Activated CD8-positive, alpha-beta memory T cell treated with anti-CD3 and anti-CD28 coated beads, Interleukin-2, amount 50 U/mL, for 24 hours (primary cell): ENCODE data around the gene KCNA2.

Experiments used
- DNase-seq: peaks from one replicate; pipeline ENCODE4 v3.0.0-alpha.2; 2020; ENCODE audit errors: extremely low read depth

The KCNA2 gene

DNA sequence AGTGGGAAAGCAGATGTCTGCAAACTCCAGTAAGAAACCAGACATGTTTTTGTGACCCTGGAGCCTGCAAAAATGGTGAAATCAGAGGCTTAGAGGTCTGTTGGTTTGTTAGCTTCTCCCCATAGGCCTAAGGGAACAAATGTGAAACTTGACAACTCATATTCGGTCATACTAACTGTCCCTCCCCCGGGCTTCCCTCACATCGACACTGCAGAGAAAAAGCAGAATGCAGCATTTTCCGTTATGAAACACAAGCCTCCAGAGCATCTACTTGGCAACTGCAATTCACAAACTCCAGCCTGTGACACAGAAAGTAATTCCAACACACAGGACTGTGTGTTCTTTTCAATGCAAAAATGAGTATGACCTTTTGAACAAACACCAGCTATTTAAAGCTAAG lies 3.7 kb downstream of the KCNA2 start:
- DNase-seq = no peak

DNA sequence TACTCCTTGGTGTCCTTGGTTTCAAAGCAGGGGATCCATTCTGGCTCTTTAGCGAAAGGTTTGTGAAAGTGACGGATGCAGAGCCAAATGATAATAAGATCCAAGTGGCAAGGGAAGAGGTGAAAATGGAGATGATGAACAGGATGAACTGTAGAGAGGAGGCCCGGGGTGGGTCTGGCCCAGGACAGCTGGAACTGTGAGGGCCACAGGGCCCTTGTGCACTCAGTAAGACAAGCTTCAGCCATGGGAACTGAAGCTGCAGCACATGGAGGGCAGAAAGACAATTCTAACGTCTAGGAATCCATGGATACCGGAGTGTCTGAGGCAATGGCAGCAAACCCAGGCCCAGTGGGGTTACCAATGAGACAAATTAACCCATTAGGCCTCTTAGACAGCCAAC lies 4.8 kb downstream of the KCNA2 start:
- DNase-seq = no peak

DNA sequence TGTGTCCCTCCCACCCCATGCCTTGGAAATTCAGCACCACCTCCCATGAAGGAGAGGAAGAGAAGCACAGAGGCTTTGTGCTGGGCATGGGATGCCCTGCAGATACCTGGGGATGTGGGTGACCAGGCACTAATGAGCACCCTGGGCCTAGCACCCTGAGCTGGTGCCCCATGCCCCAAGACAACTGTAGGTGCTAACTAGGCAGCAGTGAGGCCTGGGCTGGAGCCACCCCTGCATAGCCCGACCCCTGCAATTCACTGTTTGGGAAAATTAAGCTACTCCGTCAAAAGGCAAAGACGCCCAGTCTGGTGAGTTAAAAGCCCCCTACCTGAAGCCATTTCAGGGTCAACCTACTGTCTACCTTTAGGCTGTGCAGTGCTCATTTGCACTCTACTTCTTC lies 5.4 kb downstream of the KCNA2 start:
- DNase-seq = no peak

GRCh38 chr1:110597966-110598365 lies 8.2 kb downstream of the KCNA2 start:
- no peak for DNase-seq

GRCh38 chr1:110596312-110596711 lies 9.8 kb downstream of the KCNA2 start:
- no peak for DNase-seq

- no peak for DNase-seq
Observed at GRCh38 chr1:110595353-110595710, 10.8 kb downstream of the KCNA2 start.

GRCh38 chr1:110594456-110595352 lies 11.5 kb downstream of the KCNA2 start:
- DNase-seq = no peak

GRCh38 chr1:110593902-110594301 lies 12.3 kb downstream of the KCNA2 start:
- no peak for DNase-seq

DNA sequence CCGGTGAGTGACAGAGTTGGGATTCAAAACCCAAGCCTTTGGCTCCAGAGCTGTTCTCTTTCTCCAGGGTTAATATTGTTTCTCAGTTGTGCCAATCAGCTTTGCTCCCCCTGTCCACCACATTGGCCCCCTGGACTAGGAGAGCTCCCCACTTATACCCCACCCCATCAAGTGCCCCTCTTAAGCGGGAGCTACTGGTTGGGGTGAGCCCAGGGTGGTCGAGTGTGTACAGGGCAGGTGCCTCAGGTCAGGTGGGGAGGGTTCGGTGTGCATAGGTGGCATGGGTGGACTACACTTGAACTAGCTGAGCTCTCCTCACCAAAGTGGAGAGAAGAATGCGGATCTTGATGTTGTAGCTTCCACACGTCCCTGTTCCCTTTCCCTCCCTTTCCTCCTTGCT lies 14.2 kb downstream of the KCNA2 start:
- DNase-seq = no peak

DNA sequence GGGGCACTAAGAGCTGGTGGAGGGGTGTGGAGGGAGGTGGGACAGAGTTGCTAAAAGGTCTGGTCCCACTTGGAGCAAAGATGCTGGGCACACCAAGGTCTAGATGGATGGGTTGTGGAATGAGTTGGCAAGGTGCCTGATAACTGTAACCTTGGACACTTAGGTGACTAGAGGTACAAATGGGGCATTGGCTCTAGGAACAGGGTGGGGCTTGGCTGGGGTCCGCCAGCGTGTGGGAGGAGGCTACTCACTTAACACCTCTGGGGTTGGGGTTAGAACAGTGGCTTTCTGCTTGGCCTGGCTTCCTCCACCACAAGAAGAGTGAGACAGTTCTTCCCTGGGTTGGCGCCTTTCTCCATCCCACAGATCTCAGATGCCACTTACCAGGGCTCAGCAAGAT lies 17.2 kb downstream of the KCNA2 start:
- DNase-seq = no peak

GRCh38 chr1:110588486-110588885 lies 17.7 kb downstream of the KCNA2 start:
- DNase-seq = no peak

- DNase-seq = no peak
Observed at GRCh38 chr1:110587906-110588305, 18.3 kb downstream of the KCNA2 start.

DNA sequence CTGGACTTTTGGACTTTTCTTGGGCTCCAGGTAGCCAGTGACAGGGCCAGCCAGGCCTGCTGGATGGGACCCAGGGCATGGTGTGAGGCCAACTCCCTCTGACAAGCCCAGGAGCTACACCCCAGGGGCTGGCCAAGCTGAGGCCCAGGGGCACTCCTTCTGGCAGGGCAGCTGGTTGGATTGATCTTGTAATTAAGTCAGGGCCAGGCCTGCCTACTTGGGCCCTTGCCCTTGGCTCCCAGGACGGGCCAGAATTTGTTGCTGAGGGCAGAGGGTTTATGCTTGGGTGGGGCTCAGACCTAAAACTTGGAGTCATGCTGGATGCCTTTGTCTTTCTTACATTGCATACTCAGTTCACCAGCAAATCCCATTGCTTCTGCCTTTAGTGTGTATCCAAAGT lies 20.7 kb downstream of the KCNA2 start:
- DNase-seq = no peak

DNA sequence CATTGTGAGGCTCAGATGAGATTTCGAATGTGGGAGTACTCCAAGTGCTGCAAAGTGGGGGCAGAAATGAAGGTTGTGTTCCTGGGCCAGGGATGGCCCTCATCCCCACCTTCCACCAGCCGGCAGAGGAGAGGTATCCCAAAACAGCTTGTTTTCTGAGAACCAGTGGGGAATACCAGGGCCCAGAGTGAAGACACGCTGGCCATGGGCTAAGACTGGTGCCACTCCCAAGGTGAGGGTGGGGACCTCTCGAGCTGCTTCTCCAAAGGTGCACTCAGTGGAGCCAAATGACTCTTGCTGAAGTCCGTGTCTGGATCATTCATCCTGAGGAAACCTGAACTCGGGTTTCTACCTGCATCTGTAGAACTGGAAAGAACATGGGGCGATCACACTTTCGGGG lies 22.1 kb downstream of the KCNA2 start:
- DNase-seq = no peak

DNA sequence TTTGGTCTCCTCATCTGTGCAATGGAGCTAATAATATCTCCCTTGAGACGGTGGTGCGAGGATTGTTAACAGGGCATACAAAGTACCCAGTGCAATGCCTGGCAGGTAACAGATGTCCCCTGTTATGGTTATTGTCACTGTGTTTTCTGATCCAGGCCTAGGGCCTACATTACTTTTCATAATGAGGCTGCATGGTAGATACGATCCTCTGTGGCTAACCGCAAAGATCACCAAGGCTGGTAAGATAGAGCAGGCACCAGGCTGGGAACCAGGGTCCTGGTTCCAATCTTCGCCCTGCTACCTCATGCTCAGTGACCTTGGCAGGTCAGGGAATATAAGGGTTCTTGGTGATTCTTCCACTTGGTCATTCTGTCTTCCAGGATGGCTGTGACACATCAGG lies 22.7 kb downstream of the KCNA2 start:
- no peak for DNase-seq

- no peak for DNase-seq
Observed at GRCh38 chr1:110582378-110582777, 23.8 kb downstream of the KCNA2 start.

- no peak for DNase-seq
Observed at GRCh38 chr1:110581682-110582145, 24.4 kb downstream of the KCNA2 start.

- no peak for DNase-seq
Observed at GRCh38 chr1:110580244-110580643, 25.9 kb downstream of the KCNA2 start.

- no peak for DNase-seq
Observed at GRCh38 chr1:110579460-110579859, 26.7 kb downstream of the KCNA2 start.

- no peak for DNase-seq
Observed at GRCh38 chr1:110576441-110576840, 29.7 kb downstream of the KCNA2 start.

GRCh38 chr1:110573314-110573713 lies 32.8 kb downstream of the KCNA2 start:
- DNase-seq = no peak

DNA sequence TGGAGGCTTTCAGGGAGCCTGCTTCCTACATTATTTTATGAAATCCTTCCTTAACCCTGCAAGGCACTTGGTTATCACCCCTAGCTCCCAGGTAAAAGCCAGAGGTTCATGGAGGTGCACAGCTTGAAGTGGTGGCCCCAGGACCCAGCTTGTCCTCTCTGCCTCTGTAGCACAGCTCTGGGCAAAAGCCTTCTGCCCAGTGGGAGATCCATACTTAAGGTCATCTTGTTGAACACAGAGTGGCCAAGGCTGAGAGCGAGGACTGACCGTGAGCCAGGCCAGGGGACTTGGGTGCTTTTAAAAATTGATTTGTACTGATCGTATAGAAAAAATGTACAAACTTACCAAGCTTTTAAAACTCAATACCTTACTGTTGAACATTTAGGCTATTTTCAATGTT lies 33.4 kb downstream of the KCNA2 start:
- DNase-seq = no peak

DNA sequence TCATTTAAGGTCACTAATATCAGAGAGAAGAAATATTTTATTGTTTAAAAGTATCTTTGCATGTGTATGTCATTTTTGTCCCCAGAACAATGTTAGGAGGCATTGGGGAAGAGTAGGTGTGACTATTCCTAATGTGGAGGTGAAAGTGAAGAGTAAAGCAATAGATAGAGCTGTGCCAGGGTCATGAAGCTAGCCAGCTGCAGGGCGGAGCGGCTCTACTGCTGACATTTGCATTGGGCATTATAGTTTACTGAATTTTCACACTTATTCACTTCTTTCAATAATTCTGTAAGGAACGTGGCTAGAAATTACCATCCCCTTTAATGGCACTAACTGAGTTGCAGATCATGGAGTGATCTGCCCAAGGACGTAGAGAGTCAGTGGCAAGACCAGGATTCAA lies 35.3 kb downstream of the KCNA2 start:
- no peak for DNase-seq

DNA sequence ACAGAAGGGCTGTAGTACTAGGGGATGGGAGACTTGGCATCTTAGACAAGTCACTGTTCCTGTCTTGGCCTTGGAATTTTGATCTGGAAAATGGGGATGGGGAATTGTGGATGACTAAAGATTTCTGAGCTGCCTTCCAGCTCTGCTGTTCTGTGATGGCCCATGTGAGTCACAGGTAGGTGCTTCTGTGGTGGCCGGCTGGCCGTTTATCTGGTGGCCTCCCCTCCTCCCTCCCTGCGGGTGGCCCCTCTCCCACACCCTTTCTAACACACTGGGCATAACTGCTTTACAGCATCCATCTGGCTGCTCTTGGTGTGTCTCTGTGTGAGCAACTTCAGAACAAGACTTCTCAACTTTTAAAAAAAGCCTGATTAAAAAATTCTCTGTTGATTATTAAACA lies 35.9 kb downstream of the KCNA2 start:
- DNase-seq = no peak
